ENCODE results near the gene ELFN2. TPM values are rescaled to one million over a fixed set of nuclear protein-coding genes. Genes with fewer than 3 reads are reported as not detected.

The ELFN2 gene
- total RNA-seq, 1 donor from 2014 or later, result 0.05 TPM

DNA sequence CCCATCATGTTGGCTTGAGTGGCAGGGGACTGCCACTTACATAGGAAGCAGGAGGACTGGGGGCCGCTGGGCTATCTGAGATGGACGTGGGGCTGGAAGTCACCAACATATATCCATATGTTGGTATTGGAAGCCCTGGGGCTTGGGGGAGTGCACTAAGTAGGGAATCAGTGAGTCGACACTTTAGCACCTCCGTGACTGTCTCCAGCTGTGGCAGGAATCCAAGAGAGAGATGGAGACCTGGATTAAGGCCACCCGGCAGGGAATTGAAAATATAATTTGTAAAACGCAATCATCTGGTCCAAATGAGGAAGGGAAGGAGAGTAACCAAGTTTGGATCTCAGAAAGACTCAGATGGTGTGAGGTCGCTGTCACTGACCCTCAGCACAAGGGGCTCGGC, 68.4 kb downstream of the ELFN2 start:
- no peak for DNase-seq (ENCODE audit: low read depth)

DNA sequence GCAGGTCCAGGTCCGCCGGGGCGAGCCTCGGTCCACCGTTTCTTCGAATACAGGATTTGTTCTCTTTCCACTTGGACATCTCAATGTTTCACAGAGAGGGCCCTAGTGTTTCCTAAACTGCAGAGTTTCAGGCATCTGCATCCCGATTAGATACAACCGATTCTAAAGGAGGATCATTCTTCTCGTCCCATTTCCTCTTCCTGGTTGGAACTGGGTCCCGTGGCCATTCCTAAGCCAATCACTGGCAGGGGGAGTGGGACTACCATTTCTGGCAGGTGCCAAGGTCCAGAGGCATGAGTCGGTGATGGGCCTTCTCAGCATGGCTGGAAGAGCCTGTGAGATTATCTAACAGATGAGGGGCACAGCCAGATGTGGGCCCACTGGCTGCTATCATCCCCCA, 68.9 kb downstream of the ELFN2 start:
- no peak for DNase-seq (ENCODE audit: low read depth)

DNA sequence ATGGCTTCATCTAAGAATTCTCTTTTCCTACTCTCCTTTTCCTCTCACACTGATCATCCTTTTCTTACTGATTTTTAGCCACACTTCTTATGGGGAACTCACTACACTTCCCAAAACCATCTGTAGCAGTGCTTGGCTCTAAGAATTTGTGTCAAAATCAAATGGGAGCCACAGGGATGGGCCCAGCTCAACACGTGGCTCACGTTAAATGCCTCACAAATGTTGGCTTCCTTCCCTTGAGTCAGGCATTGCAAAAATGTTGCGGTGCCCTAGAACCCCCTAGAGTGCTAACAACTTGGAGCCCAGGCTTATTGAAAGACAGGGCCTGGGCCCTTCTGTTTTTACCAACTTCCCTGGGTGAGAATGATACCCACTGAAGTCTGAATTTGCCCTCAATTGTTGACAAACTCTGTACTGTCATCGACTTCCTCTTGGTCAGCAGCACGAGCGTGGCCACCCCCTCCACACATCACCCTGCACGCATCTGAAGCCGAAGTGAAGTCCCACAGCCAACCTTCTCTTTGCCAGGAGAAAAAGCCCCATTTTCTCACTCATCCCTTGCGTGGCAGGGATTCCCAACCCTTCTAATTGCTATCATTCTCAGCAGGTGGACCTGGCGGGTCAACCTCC, 69.7 kb downstream of the ELFN2 start:
- DNase-seq (ENCODE audit: low read depth), result peak; percentile 31

DNA sequence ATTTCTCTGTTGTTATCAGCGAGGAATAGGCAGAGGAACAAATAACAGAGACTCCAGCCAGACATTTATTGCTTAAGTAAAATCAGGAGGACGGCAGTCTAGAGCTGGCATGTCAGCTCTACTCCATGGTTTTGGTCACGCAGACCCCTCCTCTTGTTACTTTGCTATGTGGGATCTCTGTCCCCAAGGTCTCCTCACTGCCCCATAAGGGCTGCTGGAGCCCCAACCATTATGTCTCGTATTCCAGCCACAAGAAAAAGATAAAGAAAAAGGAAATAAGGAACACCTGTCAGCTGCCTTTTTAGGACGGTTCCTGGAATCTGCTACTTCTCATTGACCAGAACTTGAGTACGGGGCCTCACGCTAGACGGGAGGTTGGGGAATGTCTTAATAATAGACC, 70.4 kb downstream of the ELFN2 start:
- DNase-seq (ENCODE audit: low read depth), result no peak

DNA sequence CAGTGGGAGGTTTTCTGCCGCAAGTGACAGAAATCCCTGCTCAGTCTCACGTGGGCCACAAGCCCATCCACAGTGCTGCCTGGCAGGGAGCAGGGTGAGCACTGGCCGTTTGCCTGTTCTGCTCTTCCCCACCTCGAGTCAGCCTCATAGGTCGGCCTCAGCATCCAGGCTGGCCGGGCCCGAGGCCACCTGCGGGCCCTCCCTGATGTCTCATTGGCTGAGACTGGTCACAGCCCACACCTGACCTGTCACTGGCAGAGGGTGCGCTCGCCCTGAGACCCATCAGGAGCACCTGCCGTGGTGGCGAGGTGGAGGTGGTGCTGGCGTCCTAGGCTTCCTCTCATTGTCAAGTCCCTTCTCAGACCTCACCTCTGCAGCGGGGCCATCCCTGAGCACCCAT, 72.1 kb downstream of the ELFN2 start:
- no peak for DNase-seq (ENCODE audit: low read depth)

DNA sequence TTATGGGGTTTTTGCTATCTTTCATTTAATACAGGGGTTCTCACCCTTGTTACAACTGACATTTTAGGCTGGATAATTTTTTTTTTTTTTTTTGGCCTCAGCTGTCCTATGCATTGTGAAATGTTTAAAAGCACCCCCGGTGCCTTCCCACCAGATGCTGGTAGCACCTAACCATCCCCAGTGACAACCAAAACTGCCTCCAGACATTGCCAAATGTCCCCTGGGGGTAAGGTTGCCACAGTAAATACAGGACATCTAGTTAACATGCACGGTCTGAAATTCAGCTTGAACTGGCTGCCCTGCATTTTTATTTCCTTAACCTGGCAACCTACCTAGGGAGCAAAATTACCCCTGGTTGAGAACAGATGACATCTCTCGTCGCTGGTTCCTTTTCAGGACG, 72.6 kb downstream of the ELFN2 start:
- no peak for DNase-seq (ENCODE audit: low read depth)

DNA sequence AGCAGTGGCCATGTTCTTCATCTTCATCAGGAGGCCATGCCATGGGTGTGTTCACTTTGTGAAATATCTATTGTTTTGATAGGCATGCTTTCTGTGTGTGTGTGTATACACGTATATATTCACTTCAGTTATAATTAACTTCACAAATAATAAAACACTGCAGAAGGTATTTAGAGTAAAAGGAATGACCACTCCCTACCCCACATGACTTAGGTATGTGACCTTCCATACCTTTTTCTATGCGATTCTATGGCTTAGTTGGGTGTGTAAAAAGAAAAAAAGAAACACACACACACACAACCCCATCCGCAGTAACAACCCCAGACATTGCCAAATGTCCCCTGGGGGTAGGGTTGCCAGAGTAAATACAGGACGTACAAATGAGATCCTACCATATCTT, 73.0 kb downstream of the ELFN2 start:
- no peak for DNase-seq (ENCODE audit: low read depth)

DNA sequence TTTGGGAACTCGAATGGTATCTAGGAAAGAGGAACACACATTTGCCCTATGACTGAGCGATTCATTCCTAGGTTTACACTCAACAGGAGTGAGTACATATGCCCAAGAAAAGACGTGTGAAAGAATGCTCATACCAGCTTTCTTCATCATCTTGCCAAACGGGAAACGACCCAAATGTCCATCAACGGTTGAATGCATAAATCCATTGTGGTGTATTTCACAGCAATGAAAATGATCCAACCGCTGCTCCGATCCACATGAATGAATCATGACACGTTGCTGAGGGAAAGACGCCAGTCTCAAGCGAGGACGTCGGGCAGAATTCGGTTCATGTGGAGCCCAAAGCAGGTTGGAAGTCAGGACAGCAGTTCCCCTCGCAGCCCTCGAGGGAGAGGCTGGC, 73.4 kb downstream of the ELFN2 start:
- DNase-seq (ENCODE audit: low read depth), result peak; percentile 52

DNA sequence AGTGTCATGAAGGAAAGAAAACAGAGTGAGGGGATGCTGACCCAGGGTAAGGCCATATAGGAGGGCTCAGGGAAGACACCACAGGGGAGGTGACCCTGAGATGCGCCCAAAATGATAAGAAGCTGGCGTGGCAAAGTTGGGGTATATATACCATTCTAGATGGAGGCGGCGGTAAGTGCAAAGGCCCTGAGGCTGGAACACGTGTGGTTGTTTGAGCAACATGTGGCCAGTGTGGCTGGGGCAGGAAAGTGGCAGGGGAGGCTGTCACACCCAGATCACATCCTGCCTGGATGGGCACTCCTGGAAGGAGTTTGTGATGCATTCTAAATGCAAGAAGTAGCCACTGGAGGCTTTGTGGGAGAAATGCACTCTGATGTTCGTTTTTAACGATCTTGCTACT, 74.8 kb downstream of the ELFN2 start:
- DNase-seq (ENCODE audit: low read depth), result no peak

DNA sequence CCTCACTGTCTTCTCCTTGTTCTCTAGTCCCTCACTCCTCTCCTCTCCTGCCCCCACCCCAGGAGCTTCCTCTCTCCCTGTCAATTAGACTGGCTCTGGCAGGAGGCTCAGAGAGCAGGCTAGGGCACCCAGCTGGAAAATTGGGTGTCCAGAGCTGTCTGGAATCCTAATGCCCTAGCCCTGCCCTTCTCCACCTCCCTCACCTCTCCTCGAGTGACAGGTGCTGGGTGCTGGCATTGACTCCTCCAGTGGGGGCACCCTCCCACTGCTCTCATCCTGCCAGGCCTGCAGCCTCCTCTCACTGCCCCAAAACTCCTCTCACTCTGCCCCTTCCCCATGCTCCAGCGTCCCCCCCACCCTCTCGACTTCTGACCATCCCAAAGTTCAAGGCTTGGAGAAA, 76.0 kb downstream of the ELFN2 start:
- no peak for DNase-seq (ENCODE audit: low read depth)

DNA sequence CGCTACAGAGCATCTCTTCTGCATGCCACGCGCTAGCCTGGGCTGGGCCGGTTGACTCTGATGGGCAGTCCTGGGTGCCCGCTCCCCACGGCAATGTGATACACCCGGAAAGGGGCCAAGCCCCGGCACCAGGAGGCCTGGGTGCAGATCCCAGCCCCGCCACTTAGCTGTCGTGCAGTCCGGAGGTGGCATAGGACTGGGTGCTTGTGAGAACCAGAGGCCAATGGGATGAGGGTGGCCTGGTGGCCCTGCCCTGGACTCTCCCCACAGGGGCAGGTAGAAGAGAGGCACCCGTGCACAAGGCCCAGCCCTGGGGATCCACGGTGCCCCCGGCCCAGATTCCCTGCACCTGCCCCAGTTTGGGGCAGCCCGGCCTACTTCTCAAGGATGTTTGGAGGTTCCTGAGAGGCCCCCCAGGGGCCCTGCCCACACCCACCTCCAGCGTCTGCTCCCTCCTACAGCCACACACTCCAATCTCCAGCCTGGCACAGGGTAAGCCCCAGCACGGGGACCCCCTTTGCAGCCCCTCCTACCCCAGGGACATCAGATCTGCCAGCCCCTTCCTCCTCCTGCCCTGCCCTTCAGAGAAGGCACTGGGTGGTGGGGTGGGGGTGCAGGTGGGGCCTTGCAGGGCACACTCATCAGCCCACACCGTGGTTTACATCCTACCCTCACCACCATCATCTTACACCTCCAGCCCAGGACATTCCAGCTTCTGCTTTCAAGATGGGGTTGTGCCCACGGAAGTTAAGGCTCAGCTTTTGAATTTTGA, 78.0 kb downstream of the ELFN2 start:
- DNase-seq (ENCODE audit: low read depth), result no peak

DNA sequence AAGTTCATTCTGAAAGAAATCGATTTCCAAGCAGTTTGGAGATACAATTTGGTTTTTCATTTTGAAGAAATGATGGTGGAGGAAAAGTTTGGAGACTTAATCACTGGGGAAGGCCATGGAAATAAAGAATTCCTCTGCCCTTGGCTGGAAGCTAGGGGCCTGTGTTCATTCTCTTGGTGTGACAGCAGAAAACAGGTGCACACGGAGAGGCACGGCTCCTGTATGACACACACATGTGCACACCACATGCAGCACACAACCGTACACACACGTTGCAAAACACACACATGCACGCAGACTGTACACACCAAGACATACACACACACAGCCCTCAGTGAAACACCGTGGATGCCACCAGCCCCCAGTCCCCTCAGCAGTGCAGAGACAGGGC, 80.8 kb downstream of the ELFN2 start:
- DNase-seq (ENCODE audit: low read depth), result peak; percentile 47

DNA sequence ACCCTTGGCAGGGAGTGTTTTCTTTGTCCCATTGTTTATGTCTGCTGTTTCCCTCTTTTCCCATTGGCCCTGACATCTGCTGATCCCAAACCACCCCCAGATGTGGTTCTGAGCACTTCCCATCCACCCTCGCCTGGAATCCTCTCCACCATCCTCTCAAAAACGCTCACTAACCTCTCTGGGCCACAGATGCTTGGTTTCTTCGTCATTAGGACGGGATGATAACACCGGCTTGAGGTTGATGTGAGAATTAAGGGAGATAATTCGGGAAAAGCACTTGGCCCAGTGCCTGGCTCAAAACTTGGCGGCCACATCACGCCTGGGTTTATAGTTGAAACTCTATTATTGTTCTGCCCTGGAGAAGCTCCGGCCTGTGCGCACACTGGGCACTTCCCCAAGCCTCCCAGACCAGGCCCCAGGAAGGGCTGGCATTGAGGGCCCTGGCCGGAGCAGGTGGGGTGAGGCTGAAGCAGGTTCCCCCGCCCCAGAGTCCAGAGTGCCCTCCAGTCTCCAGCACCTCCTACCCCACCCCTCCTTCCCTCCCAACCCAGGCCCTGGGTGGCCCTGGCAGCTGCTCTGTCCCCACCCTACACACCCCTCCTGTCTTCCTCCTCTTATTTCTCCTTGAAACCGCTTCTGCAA, 81.3 kb downstream of the ELFN2 start:
- DNase-seq (ENCODE audit: low read depth), result peak; percentile 86

DNA sequence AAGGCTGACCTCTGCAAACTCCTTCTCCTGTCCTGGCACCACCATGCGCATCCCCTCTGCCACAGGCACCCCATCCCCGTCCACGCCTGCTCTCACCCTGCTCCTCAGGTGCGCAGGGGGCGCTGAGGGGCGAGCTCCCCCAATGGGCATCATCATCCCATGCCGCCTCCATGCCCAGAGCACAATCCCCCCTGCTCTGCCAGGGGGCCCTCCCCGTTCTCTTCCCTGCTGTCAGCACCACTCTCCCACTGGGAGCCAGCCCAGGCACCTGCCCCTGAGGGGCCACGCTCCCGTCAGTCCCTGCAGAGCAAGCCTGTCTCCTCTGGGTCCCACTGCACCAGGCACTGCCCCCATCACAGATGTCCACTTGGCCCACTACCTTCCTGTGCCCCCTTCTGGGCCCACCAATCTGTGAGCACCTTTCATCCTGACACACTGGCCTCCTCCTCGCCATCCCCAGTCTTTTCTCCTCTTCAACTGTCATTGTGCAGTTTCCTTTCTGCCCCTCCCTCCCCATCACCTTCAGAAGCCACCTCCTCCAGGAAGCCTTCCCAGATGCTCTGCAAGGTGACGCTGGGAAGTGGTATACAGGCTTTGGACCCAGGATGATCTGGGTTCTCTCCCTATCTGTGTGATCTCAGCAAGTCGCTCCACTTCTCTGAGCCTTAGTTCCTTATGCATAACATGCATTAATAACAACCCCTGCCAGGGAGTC, 82.4 kb downstream of the ELFN2 start:
- no peak for DNase-seq (ENCODE audit: low read depth)

DNA sequence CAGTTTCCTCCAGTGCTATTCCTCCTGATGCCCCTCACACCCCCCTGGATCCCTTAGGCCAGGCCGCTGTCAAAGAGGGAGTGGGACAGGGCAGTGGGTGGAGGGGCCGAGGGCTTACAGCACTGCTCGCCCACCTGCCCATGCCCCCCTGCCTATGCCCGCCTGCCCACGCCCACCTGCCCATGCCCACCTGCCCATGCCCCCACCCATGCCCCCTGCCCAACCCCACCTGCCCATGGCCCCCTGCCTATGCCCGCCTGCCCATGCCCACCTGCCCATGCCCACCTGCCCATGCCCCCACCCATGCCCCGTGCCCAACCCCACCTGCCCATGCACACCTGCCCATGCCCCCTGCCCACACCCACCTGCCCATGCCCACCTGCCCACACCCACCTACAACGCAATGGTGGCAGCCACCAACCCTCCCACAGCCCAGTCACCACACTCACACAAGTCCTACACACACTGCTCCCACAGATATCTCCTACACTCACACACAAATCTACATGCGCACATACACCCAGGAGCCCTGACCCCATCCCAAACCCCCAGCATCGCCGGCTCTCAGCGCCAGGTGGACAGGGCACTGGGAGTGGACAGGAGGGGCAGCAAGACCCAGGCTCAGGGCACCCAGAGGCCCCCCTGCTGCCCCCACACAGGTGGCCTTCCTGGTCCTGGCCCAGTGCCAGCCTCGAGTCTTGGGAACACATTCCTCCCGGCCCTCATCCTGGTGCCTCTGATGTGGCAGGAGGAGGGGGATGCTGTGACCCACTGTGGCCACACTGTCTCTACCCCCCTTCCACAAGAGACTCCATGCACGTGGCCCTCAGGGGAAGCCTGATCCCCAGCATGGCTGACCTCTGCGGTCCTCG, 83.2 kb downstream of the ELFN2 start:
- no peak for DNase-seq (ENCODE audit: low read depth)

DNA sequence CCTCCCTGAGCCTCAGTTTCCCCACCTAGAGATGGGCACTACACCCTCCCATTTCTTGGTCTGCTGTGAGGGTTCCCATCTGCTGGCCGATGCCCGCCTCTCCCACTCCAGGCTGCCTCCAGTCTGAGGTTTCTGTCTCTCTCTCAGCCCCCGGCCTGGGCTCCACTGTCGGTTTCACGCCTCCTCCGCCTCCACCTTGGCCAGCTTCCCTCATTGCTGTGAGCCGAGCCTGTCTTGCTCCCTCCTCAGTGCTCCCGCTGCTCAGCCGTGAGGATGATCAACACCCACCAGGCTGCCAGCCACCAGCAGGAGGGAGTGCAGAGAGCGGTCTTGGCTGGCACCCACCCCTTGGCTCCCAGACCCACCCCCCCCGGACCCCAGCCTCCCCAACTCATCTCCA, 83.9 kb downstream of the ELFN2 start:
- DNase-seq (ENCODE audit: low read depth), result no peak

DNA sequence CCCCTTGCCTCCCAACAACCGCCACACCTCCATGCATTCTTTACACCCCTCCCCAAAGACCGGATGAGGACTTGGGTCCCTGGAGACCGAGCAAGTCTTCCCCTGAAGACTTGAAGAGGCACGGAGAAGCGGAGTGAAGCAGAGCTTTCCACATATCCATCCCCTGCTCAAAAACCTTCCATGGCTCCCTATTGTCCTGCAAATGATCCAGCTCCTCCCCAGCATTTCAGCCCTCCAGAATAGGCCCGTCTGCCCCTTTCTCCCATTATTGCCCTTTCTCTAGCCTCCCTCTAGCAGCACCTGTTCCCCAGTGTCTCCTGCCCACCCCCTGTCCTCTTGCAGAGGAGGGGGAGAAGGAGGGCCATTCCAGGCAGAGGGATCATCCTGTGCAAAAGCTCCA, 85.2 kb downstream of the ELFN2 start:
- DNase-seq (ENCODE audit: low read depth), result no peak

DNA sequence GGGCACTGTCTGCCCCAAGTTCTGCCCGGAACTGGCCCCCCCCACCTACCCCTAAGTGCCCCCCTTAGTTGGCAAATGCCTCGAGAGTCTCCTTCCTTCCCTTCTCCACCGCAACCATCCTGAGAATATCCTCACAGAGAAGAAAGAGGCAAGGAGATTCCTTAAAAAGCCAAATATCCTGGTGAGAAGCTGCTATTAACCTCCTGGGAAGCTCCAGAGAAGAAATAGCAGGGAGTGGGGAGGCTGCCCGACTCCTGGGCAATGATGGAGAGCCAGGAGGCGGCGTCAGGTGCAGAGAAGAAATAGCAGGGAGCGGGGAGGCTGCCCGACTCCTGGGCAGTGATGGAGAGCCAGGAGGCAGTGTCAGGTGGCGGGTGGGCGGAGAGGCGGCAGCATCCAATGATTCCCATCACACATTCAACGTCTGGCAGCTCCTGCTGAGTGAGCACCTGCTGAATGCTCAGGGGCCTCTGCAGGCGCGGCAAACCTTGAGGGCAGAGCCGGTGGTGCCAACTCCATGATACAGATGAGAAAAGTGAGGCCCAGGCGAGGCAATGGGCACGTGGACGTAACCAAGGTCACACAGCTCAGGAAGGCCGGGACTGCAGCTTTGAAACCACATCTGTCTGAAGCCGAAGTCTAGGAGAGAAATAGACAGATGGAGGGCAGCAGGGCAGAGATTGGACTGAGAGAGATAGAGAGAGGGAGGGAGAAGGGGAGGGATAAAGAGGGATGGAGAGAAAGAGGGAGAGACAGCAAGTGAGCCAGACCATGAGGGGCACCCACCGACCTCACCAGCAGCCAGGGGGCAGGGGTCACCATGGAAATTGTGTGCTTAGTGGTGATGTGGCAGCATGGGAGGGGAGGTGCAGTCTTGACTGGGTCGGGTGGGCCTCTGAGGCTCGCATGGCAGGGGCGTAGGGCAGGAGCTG, 86.7 kb downstream of the ELFN2 start:
- no peak for DNase-seq (ENCODE audit: low read depth)

DNA sequence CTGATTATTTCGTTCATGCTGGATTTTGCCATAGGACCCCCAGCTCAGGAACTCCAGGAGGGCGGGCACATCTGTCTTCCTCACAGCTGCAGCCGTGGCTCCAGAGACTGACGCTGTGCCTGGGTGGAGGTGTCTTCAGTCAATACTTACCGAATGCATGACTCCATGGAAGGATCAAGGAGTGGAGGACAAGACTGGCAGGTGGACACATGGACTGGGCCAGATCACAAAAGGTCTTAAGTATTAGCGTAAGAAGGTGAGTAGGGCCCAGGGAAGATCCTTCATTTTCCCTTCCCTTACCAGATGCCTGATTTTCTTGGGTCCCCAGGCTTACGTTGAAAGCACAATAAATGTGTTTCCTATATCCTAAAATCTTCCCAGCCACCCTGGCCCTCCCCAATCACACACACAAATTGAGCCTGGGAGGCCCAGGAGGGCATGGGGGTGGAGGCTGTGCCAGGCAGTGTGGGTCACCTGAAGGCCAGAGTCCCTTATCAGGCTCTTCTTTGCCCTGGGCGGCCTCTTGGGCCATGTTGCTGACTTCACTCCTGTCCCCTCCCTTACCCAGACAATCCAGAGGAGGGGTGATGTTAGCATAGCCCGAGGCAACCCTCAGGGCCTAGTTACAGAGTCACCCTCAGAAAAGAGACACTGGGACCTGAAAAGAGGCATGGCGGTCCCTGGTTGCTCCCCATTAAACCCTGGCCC, 88.6 kb downstream of the ELFN2 start:
- DNase-seq (ENCODE audit: low read depth), result no peak

All from myocyte (in vitro differentiated cells).